NCI-H128 (cell line): Measurements from ENCODE around the gene RORC.
A peak's percentile ranks its signal among the peaks of the same experiment; 100 is the strongest.
"Not testable (repeated sequence)": the region's sequence is repeated elsewhere in the genome, so short reads cannot be mapped to it uniquely, and the experiment has no call there.

Experiments used
- DNase-seq: peaks from one replicate; lab custom pipeline; 2025; ENCODE audit not compliant: unreplicated experiment; lab: John Stamatoyannopoulos, UW

Gene RORC

GRCh38 chr1:151776665-151777062, 54.9 kb downstream of the RORC start:
- no peak for DNase-seq

DNA sequence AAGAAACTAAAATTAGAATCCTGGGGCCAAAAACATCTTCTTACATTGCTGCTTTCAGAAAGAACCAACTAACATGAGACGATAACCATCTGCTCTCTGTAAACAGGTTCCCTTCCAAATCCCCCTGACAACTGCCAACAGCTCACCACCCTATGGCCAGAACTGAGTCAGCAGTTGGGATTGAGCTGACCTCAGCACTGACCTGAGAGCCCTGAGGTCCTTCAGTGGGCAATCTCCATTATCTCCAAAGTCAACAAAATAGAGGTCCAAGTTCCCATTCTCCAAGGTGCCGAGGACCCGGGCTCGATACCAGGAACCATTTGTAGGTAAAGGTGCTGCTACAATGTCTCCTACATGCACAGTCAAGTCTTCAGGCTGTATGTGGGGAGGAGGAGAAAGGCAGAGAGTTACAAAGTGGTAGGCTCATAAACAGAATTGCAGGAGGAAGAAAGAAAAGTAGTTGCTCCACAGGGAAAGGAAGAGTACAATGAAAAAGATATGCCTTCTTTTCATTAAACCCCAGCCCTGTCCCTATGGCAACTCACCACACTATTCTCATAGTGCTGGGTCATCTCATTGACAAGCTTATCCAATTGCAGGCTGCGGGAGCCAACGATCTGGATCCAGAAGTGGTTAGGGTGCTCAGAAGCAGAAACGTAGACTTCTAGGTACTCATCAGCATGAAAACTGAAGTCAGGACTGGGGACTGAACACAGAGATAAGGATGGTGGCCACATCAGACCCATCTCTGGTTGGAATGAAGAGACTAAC, 55.5 kb downstream of the RORC start:
- DNase-seq: no peak

DNA sequence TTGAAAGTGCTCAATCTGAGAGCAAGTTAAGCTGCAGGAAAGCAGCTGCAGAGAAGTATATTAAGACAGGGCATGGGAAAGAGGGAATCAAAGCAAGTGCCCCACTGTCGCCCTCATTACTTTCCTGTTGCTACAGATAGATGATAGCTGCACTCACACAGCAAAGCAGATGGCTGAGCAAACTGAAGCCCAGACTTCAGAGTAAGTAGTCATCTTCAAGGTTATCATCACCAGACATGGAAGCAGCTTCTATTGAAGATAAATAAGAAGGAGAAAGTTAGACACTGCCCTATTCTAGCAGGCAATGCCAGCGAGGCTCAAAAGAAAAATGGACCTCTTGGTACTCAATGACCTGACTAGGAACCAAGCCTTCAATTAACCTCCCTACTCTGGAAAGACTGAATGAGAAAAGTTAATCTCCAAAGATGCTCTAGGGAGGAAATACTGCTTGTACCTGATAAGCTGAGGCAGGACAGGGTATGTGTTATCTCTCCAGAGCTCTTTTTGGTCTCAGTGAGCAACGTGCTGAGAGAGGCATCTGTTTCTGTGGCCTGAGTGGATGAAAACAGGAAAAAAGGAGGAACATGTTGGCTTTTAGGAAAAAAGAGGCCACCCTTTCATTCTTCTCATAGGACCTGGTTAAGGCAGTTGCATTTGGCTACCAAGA, 57.2 kb downstream of the RORC start:
- DNase-seq: no peak

DNA sequence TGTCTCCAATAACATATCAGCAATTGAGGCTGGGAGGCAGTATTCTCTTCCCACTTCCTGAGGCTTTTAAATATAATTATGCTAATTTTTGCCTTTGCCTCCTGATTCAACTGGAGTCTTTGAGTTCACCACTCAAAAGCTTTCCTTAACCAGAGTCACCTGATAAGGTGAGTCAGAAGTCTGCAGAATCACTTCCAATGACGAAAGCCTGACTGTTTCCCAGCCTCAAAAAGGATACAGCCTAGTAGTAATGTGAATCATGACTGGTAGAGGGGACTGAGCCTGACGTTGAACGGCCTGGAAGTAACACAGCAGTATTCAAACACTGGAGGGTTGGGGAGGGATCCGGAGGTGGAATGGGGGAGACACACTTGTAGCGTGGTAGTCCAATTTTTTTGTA, 57.9 kb downstream of the RORC start:
- DNase-seq: no peak

DNA sequence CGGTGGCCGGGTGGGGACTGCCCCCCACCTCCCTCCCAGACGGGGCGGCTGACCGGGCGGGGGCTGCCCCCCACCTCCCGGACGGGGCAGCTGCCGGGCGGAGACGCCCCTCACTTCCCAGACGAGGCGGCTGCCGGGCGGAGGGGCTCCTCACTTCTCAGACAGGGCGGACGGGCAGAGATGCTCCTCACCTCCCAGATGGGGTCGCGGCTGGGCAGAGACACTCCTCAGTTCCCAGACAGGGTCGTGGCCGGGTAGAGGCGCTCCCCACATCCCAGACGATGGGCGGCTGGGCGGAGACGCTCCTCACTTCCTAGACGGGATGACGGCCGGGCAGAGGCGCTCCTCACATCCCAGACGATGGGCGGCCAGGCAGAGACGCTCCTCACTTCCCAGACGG, 62.3 kb downstream of the RORC start:
- DNase-seq: not testable (repeated sequence)

DNA sequence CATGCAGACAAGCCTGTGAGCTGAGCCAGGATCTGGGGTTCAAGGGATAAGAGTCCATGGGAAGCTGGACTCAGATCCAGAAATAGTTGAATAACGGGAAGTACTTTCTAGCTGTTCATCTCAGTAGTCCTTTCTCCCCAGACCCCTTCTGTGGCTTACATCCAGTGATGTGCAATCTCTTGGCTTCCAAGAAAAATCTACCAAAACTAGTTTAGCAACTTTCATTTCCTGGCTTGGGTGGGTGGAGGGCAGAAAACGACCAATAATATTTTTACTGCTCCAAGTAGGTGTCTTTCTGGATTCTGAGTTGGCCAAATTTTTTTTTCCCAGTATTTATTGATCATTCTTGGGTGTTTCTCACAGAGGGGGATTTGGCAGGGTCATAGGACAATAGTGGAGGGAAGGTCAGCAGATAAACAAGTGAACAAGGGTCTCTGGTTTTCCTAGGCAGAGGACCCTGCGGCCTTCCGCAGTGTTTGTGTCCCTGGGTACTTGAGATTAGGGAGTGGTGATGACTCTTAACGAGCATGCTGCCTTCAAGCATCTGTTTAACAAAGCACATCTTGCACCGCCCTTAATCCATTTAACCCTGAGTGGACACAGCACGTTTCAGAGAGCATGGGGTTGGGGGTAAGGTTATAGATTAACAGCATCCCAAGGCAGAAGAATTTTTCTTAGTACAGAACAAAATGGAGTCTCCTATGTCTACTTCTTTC, 63.1 kb downstream of the RORC start:
- DNase-seq: not testable (repeated sequence)

- no peak for DNase-seq
Observed at GRCh38 chr1:151763990-151764389, 67.6 kb downstream of the RORC start.

DNA sequence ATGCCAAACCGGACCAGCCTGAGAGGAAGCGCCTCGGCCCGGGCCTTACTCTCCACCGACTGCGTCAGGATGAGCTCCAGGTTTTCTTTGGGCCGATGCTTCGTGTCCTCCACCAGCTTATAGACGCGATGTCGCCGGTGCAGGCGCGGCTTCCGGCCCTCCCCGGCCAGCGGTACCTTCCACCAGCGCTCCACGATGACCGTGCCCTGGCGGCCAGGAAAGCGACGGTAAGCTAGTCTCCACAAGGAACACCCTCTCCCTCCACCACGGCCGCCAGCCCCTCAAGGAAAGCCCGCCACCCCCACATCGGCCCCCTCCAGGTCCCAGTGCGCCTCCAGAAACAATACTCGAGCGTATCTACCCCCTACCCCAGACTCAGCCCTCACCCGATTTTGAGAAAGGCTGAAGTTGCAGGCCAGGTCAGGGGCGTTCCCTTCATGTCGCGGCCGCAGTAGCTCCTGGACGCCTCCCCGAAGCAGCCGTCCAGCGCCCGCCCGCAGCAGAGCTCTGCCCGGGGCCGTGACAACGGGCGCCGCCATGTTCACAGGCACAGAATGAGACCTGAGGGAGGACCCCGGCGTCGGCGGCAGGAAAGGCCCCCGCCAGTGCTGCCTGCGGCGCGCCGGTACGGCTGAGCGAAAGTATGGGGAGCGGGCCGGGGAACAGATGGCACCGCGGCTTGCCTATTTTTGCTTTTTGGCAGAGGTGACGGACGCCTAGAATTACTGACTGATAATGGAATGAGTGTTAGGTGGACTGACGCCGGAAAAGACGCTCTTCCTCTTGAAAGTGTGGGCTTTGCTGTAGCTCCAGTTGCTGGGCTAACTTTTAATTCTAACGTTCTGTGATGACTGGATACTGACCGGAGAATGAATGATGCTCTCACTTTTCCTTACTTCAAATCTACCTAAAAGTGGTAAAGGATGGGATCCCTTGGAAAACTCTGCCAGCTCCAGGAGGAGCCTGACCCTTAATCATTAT, 68.4 kb downstream of the RORC start, which contains the start of gene MRPL9:
TSS of gene MRPL9 (minus strand) at position 556 of the 981 bp plus-strand sequence. CDS start at position 539, 17 bp downstream.
- DNase-seq: peak; percentile 72

GRCh38 chr1:151760597-151761385, 70.8 kb downstream of the RORC start:
- DNase-seq: no peak

GRCh38 chr1:151759241-151759640, 72.4 kb downstream of the RORC start:
- no peak for DNase-seq

DNA sequence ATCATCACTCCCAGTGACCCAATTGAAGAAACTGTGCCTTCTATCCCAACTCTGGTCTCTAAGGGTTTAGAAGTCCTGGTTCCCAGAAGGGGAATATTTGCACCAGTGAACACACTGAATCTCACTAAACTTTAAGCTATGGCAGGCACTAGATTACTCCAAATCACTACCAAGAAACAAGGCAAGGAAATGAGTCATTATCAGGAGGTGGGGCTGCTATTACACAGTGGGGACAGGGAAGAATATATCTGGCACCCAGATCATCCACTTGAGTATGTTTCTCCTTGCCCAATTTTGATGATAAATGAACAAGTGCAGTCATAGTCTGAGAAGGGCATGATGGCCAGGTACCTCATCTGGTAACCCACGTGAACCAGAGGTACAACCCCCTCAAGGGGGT, 75.3 kb downstream of the RORC start:
- DNase-seq: no peak
